H54 (cell line): ENCODE results near the gene GFM1.

ENCODE experiments used
- DNase-seq: peaks from one replicate; pipeline ENCODE4 v3.0.0; 2011; ENCODE audit warnings: low spot score, mixed read lengths; ENCODE audit not compliant: insufficient read length
- FAIRE-seq: peaks from 3 replicates; lab custom pipeline; 2011; peaks lifted over from hg19 to GRCh38; lab: Jason Lieb, UNC
- POLR2A ChIP-seq: IDR thresholded peaks from 2 replicates; pipeline ENCODE4 v1.6.1; 2011; ENCODE audit warnings: low read depth, mild to moderate bottlenecking, low read length

The GFM1 gene

DNA sequence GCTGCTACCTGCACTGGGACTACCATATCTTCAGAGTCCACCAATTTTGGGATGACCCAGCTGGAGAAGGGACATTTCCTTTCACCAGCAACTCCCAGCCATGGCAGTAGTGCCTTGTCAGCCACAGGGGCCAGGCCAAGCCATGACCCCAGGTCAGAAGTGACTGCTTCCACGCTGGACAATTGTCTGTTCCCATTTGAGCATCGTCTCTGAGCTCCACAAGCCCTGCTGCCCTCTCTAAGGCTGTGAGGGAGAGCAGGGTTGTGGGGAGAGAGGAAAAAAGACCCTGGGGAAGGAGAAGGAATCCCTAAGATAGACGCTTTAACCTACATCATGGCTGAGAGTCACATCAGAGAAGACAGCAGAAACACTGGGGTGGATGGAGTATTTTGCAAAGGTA, 95.3 kb downstream of the GFM1 start:
- FAIRE-seq: no peak
- no peak for DNase-seq
- TF ChIP-seq POLR2A: no peak
